Superior temporal gyrus (tissue), 1 donor: ENCODE results near the gene SUCNR1.
"Not testable (repeated sequence)": the region's sequence is repeated elsewhere in the genome, so short reads cannot be mapped to it uniquely, and the experiment has no call there.

ENCODE experiments used
- DNase-seq: peaks from one replicate; pipeline ENCODE4 v3.0.0-alpha.2; 2016; ENCODE audit errors: extremely low spot score

Gene SUCNR1, protein sequence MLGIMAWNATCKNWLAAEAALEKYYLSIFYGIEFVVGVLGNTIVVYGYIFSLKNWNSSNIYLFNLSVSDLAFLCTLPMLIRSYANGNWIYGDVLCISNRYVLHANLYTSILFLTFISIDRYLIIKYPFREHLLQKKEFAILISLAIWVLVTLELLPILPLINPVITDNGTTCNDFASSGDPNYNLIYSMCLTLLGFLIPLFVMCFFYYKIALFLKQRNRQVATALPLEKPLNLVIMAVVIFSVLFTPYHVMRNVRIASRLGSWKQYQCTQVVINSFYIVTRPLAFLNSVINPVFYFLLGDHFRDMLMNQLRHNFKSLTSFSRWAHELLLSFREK

DNA sequence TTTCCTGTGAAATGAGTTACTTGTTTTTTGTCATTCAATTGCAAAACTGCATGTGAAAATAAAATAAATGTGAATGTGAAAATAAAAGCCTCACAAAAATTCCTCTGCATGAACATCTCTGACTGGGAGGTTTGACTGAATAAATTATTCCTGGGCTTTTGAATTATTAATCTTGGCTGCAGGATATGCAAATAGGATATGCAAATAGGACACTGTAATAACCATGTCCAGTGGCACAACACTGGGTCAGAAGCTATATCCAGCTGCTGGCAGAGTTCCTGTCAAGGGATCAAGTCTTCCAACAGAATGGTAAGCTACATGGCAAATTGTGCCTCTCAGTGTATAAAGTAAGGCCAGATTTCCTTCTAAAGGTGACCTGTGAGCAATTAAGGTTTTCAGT lies at the start of gene SUCNR1:
Gene SUCNR1, plus strand, starts transcription at position 246 of the 400 bp plus-strand sequence. CDS start 6,250 bp downstream, outside the sequence.
- no peak for DNase-seq

GRCh38 chr3:151827816-151828215 lies 45.6 kb upstream of the SUCNR1 start:
- DNase-seq, result no peak

DNA sequence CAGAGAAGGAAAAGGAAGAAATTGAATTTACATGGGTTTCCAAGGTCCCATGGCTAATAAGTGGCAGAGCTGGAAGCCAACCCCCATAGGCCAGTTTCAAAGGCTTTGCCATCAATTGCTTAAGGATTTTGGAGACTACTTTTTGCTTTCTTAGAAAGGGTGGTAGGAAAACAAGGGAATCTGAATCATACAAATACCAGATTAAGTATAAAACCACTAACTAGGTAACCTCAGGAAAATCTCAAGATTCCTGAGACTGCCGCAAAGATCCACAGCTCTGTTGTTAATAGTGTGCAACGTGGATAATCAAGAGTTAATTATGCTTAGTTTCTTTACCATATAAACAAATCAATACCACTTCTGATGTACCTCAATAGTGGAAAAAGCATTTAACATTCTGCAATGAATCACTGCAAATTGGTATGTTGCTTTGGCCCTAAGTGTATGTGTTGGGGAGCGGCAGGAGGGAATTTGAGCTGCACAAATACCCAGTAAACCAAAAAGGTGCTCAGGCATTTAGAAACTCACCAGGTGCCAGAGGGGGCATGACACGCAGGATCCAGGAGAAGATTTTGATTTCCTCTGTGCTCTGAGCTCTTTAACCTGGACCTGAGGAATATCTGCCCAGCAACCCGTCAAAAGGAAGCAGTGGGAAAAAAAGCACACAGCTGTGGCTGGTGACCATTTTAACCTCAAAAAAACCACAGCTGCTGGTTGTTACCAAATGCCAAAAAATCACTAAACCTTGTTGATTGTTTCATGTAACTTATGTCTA lies 37.5 kb upstream of the SUCNR1 start:
- DNase-seq, result no peak

GRCh38 chr3:151837057-151837456 lies 36.4 kb upstream of the SUCNR1 start:
- DNase-seq, result peak; percentile 33

DNA sequence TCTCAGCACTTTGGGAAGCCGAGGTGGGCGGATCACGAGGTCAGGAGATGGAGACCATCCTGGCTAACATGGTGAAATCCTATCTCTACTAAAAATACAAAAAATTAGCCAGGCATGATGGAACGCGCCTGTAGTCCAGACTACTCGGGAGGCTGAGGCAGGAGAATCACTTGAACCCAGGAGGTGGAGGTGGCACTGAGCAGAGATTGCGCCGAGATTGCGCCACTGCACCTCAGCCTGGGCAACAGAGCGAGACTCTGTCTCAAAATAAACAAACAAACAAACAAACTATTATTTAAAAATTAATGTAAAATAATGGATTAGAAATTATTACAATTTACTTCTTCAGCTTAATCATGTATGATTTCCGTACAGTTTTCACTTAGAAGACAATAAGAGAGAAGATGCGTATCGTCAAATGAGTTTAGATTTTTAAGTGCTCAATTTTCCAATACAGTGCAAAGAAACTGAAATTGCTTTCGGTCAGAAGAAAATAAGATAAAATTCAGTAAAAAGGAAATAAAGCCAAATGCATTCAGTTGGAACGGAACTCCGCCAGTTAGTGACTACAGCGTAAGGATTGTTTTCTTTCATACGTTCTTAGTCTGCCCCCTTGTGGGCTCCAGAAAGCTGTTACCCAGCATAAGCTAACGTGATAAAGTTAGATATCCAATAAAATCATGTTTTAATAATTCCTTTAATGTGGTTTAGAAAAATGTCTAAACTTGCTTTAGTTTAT lies 34.7 kb upstream of the SUCNR1 start:
- DNase-seq, result peak; percentile 92

- no peak for DNase-seq
These were observed 34.2 kb upstream of the SUCNR1 start for GRCh38 chr3:151839313-151839631.

- DNase-seq, result no peak
These were observed 31.6 kb upstream of the SUCNR1 start for GRCh38 chr3:151841801-151842200.

DNA sequence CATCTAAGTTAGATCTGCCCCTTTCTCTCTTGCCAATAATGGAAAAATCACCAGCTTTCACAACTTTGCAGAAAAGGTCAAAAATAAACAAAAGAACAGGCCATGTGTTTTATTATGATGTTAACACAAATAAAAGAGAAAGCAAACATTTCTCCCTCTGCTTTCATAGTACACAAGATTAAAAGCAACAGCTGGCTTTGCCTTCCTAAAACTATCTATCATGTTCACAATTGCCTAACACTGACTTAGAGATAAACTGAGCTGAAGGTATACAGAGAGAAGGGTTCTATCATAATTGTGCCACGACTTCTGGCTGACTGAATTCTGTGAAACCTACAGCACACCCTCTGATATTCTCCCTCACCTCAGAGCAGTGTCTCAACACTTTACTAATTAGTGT lies 30.2 kb upstream of the SUCNR1 start:
- DNase-seq, result no peak

GRCh38 chr3:151845306-151845905 lies 28.0 kb upstream of the SUCNR1 start:
- DNase-seq, result no peak

DNA sequence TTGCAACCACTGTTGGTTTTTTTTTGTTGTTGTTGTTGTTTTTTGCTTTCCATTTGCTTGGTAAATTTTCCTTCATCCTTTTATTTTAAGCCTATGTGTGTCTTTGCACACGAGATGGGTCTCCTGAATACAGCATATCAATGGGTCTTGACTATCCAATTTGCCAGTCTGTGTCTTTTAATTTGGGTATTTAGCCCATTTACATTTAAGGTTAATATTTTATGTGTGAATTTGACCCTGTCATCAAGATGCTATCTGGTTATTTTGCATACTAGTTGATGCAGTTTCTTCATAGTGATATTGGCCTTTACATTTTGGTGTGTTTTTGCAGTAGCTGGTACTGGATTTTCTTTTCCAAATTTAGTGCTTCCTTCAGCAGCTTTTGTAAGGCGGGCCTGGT lies 23.4 kb upstream of the SUCNR1 start:
- DNase-seq, result not testable (repeated sequence)

- no peak for DNase-seq
These were observed 21.2 kb upstream of the SUCNR1 start for GRCh38 chr3:151852074-151852811.

DNA sequence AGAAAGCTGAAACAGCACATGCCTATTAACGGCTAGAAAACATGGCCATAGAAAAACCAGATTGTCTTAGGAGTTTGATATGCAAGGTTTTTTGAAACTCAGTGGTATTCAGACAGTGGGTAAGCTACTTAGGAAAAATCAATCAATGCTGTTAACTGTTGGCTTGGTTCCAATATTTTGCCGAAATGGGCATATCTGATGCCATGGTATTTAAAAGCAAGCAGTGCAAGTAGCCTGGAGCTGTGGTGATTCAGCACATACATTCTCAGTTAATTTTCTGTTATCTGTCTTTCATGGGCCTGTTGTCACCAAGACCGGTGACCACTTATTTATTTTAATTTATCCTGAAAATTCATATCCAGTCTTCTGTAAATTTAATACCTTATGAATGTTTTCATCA lies 17.3 kb upstream of the SUCNR1 start:
- DNase-seq, result no peak

GRCh38 chr3:151856641-151857040 lies 16.8 kb upstream of the SUCNR1 start:
- DNase-seq, result no peak

- DNase-seq, result no peak
These were observed 14.2 kb upstream of the SUCNR1 start for GRCh38 chr3:151859233-151859673.

DNA sequence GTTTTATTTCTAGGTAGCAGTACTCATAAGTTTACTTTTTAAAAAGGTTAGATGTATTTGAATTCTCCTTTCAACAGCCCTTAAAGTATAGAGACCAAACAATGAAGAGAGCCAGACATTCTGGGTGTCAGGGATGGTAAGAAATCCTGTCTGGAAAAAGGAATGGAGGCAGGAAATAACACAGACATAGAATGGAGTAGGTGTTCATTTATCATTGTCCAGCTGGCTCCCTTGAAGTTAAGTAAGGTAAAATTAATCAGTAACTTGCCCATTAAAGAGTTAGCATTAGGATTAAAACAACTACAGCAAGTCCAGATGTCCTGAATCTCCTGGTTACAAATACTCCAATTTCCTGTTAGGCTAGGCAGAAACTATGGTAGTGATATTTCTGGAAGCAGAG lies 13.5 kb upstream of the SUCNR1 start:
- no peak for DNase-seq

DNA sequence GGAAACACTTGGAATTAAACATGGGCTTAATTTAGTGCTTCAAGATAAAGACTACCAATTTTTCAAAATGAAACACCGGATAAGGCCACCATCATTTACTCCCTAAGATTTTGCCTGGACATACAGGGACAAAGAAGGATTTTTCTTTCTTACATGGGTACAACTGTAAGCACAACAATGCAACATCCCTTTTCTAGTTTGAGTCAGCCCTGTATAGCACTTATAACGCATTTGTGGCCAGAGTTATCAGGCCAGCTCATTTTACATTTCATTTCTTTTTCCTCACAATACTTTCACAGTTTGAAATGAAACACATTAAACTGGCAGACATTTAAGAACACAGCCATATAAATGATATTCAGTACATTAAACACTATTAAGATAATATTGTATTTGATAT lies 9.8 kb upstream of the SUCNR1 start:
- DNase-seq, result no peak

DNA sequence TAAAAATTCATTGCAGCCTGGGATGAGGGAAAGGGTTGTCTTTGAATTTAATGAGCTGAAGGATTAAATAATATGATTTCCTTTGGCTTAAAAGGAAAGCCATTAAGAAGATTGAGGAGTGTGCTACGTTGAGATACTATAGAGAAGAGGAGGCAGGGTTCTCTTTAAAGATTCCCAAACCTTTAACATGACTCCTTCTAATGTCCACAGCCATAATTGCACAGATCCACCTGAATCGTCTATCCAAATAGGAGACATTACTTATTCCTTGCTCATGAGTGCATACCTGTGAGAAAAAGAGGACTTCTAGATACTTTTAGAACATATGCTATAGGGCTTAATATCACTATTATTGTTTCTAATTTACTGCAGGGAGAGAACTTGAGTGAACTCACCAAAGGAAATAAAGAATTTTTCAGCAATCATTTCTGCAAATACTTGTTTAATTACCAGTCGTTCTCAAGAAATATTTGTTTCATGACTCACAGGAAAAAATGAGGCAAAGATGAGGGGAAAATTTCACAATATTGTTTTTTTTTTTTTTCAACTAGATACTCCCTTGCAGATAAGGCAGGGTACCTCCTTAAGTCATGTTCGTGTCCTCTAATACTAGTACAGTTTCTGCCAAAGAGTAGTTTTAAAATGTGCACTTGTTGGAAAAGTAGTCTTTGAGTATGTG lies 8.9 kb upstream of the SUCNR1 start:
- DNase-seq, result no peak

GRCh38 chr3:151866711-151867410 lies 6.6 kb upstream of the SUCNR1 start:
- DNase-seq, result no peak

DNA sequence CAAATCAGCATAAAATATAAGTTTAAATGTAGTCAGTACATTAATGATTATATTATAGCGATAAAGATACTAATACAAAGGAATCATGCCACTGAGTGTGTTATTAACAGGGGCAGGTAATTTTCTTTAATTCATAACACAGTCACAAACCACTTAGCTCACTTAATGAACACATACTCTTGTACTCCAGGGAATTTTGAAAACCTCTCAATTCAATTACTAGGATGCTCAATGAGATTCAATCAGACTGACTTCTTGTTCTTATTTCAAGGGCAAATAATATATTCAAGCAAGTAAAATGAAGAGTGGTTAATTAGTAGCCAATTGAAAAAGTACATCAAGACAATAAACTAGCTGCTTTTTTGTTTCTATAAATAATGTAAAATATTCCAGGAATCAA lies 5.8 kb upstream of the SUCNR1 start:
- no peak for DNase-seq

GRCh38 chr3:151869181-151869580 lies 4.3 kb upstream of the SUCNR1 start:
- no peak for DNase-seq
